Stimulated activated CD8-positive, alpha-beta memory T cell treated with anti-CD3 and anti-CD28 coated beads, Interleukin-7, amount 100 ng/mL, for 1 hour (primary cell): ENCODE measurements around the gene KCNG4.
A peak's percentile ranks its signal among the peaks of the same experiment; 100 is the strongest.
"Not testable (repeated sequence)": the region's sequence is repeated elsewhere in the genome, so short reads cannot be mapped to it uniquely, and the experiment has no call there.

Experiments used
- DNase-seq, 2 donors: peaks; one replicate each; pipeline ENCODE4 v3.0.0-alpha.2; 2020; ENCODE audit warnings: low read depth in 2 of 2

KCNG4 gene

DNA sequence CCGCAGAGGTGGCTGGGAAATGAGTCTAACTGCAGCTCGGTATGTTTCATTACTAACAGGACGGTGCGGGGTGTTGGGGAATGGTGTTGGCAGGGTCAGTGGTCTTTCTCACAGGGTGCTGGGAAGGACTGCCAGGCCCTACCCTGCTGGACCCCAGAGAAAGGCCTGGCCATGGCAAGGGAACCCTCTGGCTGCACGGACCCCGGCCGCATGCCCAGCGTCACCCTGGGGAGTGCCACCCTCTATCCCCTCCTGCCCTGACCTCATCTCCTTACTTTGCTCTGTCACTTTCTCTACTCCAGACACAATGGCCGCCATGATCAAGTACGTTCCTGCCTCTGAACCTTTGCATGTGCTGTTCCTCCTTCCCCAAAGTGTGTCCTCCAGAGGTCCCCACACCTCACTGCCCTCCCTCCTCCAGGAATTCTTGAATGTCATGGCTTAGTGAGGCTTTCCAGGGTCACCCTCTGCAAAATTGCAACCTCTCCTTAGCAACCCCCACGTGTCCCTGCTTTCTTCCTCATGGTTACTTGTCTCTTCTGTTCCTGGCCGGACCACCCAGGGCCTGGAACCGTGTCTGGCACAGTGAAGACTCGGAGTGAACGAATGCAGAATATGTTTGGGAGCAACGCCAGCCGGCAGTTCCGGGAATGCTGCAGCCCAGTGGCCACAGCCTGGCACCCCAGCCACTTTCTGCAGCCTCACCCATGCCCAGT, 33.7 kb downstream of the KCNG4 start:
- no peak for DNase-seq

DNA sequence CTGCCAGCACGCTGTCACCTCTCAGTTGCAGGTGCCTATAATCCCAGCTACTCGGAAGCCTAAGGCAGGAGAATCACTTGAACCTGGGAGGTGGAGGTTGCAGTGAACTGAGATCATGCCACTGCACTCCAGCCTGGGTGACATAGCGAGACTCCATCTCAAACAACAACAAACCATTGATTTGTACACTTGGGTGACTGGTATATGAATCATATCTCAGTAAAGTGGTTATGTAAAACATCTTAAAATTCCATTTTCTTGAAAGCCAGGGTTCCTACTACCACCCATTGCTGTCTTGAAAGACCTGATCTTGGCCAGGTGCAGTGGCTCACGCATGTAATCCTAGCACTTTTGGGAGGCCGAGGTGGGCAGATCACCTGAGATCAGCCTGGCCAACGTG, 34.7 kb downstream of the KCNG4 start:
- DNase-seq, result not testable (repeated sequence)

DNA sequence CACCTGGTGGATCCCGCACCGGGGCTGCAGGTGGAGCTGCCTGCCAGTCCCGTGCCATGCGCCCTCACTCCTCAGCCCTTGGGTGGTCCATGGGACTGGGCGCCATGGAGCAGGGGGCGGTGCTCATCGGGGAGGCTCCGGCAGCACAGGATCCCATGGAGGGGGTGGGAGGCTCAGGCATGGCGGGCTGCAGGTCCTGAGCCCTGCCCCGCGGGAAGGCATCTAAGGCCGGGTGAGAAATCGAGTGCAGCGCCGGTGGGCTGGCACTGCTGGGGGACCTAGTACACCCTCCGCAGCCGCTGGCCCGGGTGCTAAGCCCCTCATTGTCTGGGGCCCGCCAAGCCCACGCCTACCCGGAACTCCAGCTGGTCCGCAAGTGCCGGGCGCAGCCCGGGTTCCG, 35.3 kb downstream of the KCNG4 start:
- DNase-seq, result not testable (repeated sequence)

DNA sequence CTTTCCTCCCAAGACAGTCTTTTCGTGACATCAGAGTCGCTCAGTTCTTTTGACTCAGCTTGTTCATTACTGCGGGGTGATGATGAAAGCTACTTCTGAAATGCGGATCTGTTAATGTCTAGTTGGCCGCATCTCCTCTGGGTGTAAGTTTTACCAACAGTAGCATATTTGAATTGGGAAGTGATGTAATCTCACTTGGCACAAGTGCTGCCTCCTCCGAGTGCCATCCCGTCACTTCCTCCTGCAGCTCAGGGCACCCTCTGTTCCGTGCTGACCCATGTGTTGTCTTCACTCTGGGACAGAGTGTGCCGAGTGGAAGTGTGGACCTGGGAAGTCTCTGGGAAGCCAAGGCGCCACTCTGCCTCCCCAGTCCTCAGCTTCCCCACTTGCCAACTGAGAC, 40.0 kb downstream of the KCNG4 start:
- DNase-seq, result no peak

DNA sequence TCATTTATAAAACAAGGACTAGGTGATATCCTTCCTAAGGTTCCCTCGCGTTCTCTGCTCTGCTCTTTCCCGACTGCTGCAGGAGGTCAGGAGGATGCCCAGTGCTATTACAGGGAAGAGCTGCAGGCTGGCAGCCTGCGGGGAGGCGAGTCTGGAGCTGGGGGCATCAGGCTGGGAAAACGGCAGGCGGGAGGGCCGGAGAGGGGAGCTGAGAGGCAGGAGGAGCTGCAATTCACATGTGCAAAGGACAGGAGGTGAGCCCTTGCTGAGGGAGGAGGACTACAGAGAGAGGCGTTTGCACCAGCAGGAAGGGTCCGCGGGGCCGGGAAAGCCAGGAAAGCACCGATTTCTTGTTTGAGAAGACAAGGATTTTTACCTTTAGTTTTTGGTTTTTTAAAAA, 40.7 kb downstream of the KCNG4 start:
- DNase-seq, result no peak

DNA sequence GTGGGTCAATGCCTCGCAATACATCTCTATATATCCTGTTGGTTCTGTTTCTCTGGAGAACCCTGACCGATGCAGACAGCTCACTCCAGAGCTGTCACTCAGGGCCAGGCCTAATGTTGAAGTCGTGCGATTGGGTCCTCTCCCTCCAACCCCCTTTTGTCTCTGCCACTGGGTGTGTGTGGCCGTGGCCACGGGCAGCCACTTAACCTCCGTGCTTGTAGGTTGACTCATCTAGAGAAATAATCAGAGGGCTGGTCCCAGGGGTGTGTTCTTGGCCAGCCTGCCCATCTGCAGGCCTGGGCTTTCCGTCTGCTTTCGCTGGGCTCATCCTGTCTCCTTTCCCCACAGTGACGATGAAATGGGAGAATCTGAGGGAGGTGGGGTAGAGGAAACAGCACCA, 41.4 kb downstream of the KCNG4 start:
- DNase-seq, result no peak

DNA sequence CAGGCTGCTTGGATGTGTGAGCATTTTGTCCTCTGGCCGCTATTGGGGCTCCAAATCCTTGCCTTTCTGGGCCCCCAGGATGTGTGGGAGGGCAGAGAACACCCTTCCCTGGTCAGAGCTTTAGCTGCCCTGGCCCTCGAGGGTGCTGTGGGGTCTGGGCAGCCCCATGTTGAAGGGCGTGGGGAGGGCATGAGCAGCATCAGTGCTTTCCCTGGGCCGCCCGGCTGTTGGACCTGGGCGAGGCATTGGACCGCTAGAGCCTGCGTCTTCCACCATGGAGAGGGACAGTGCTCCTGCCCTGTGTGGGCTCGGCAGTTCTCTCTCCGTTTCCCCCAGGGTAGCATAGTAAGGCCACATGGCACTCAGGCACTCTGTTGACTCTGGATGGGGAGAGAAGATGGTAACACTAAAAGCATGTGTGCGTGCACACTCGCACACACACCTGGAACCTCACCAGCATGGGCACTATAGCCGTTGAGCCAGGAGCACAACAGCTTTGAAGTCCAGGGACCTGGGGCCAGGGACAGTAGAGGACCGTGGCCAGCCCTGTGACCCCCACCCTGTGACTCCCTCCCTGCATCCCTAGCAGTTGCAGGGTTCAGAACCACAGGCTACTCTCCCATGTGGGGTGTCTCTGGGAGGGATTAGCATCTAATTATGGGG, 42.2 kb downstream of the KCNG4 start:
- DNase-seq, result no peak

DNA sequence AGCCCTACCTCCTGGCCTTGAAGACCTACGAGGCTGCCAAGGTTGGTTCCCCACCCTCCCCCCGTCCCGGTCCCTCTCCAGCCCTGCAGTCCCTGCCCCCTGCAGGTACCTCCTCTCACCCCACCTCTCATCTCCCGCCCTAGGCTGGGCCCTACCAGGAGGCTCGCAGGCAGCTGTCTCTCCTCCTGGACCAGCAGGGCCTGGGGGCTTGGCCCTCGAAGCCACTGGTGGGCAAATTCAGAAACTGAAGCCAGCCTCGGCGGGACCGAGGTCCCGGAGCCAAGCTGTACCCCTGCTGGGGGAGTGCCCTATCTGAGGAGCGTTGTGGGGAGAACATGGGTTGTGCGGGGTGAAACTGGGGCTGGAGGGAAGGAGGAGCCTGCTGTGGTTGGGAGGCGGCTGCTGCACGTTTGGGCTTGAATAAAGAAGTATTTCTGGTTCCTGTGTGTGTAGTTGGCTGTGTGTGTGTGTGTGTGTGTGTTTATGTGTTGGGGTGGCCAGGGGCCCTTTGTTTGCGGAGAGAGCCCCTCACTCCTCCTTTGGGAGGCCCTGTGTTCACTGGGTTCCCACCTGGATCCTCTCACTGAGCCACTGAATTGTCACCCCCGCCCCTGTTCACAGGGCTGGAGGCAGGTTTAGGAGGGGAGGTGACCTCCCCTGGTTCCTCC, 43.0 kb downstream of the KCNG4 start:
- no peak for DNase-seq

DNA sequence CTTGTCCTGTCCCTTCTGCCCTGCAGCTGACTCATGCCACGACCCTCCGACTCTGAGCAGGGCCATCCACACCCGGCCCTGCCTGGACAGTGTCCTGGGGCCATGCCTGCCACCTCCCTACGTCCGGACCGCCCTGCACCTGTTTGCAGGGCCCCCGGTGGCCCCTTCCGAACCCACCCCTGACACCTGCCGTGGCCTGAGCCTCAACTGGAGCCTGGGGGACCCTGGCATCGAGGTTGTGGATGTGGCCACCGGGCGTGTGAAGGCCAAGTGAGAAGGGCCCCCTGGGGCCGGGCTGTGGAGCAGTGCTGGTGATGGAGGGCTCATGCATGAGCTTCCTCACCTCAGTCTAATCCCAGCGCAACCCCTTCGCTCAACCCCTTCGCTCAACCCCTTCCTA, 43.7 kb downstream of the KCNG4 start:
- no peak for DNase-seq

DNA sequence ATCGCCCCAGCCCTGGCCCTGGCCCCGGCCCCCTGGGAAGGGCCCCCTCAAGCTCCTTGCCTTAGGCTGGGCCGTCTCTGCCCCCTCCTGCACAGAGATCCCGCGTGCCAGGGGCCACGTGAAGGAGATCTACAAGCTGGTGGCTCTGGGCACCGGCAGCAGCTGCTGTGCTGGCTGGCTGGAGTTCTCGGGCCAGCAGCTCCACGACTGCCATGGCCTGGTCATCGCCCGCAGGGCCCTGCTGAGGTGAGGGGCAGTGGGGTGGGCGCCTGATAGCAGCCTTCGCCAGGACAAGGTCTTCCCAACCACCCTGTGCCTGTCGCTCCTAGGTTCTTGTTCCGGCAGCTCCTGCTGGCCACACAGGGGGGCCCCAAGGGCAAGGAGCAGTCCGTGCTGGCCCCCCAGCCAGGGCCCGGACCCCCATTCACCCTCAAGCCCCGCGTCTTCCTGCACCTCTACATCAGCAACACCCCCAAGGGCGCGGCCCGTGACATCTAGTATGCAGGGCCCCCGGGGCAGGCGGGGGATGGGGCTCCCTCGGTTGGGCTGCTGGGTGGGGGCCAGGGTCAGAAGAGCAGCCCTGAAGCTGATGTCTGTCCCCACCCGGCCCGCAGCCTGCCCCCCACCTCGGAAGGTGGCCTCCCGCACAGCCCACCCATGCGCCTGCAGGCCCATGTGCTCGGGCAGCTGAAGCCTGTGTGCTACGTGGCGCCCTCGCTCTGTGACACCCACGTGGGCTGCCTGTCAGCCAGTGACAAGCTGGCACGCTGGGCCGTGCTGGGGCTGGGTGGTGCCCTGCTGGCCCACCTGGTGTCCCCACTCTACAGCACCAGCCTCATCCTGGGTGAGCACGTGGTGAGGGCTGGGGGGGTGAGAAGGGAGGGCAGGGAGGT, 44.4 kb downstream of the KCNG4 start:
- DNase-seq, result no peak

DNA sequence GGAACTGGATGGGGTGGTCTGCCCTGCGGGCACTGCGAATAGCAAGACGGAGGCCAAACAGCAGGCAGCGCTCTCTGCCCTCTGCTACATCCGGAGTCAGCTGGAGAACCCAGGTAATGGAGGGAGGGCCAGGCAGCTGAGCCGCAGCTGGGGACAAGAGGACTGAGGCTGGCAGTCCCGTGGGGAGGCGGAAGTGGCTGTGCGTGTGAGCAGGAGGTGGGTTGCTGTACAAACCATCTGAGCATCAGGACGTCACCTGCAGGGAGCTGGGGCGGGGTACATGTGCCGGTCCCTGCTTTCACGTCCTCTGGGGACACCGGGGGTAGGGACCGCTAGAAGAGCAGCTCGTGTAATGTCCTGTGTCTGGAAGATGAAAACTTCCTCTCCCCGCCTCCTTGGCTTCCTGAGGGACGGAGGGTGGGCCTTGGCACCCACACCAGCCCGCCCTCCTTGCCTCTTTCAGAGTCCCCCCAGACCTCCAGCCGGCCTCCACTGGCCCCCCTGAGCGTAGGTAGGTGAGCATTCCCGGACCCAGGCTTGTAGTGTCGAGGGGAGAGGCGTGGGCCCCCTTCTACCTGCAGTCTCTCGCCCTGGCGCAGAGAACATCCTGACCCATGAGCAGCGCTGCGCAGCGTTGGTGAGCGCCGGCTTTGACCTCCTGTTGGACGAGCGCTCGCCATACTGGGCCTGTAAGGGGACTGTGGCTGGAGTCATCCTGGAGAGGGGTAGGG, 45.2 kb downstream of the KCNG4 start:
- DNase-seq, result no peak

DNA sequence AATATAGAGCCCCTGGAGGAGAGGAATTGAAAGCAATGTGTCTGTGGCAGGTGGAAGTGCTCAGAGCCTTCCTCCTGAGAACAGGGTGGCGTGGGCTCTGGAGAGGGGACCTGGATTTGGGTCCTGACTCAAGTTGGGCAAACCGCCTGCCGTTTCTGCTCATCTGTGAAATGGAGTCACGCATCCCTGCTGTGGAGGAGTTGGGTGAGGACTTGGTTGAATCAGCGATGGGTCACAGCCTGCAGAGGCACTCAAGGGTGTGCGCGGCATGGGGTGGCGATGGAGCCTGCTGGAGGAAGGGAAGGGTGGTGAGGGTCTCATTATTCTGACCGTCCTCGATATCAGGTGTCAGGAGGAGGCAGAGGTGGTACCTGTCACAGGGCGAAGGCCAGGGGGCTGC, 45.8 kb downstream of the KCNG4 start:
- no peak for DNase-seq

DNA sequence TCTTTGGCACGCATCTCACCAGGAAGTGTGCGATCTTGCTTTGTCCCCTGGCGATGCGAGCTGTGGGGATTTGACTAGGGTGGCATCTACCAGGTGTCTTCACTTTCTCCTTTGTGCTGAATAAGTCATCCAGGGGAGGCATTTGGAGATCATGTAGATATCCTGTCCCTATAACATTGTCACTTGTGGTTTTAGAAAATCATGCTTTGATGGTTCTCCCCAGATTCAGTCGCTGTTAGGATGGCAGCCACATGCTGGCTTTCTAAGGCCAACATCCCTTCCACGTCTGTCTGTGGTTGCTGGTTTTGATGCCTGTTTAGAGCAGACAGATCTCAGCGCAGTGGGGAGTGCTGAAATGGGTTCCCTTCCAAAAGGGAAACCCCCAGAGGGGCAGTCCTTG, 46.3 kb downstream of the KCNG4 start:
- DNase-seq, result no peak

DNA sequence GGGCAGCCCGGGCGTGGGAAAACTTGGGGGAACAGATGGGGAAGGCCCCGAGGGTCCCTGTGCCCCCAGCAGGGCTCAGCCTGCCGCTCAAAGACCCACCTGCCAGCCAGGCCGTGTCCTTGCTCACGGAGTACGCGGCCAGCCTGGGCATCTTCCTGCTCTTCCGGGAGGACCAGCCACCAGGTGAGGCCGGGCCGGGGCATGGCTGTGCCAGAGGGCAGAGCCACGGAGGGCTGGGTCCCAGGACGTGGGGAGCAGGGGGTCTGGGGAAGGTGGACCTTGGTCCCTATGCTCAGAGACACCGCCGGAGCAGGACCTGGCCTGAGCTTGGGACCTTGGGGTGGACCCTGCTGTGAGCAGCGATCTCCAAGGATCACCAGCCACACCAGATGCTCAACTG, 48.3 kb downstream of the KCNG4 start:
- no peak for DNase-seq

DNA sequence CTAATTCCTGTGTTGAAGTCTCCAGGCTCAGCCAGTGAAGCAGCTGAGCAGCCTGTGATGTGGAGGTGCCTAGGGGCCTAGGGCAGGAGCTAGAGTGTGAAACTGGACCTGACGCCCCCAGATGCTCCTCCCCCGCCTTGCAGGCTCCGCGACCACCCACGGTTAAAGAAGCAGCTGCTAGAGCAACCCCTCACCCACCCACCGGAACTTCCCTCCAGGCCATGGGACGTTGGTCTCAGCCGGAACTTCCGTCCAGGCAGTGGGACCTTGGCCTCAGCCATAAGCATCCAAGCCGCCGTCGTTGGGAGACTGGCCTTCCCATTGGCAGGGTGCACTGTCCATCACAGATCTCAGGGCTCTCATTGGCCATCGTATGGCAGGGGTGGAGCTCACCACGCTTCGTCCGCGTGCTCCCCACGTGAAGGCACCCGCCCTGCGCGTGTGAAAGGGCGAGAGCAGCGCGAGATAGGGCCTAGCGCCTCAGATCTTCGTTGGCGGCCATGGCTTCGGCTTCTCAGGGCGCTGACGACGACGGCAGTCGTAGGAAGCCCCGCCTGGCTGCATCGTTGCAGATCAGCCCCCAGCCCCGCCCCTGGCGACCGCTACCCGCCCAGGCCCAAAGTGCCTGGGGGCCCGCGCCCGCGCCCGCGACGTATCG, 49.0 kb downstream of the KCNG4 start, which contains the start of gene ADAD2:
Gene ADAD2 (plus strand): TSS at position 427 of the 658 bp plus-strand sequence. CDS start 74 bp downstream, at position 501.
- DNase-seq, result no peak

DNA sequence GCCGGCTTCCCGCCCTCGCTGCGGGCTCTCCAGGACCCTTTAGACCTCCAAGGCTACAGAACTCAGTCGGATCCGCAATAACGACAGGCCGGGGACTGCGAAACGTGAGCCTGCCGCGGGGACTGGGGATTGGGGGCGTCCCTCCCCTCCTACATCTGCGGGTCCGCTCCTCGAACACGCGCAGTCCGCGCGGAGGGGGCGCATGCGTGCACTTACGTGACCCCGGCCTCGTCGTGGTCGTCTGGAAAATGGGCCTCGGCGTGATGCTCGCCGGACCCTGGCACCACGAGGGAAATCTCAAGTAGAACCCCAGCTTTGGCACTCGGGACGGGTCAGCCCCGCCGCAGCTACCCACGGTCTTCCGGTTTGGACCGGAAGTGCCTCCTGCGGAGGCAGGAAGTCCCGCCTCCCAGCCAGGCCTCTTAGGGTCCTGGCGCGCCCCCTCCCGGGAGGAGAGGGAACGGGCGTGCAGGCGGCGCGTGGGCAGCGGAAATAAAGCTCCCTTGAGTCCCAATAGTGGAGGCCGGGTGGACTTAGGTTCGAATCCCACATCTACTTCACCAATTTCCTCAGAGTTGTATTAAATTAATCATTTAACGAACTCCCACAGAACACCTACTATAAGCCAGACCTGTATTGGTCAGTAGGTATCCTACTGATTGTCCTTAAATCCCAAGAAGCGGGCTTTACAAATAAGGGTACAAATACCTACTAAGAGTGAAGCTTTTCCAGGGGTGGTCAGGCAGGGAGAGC, 53.0 kb downstream of the KCNG4 start, which contains the start of gene TAF1C:
Gene TAF1C (minus strand): TSS at position 373 of the 753 bp plus-strand sequence. CDS start 2,069 bp downstream, outside the sequence.
- peak; percentile 81 to 83 for DNase-seq

DNA sequence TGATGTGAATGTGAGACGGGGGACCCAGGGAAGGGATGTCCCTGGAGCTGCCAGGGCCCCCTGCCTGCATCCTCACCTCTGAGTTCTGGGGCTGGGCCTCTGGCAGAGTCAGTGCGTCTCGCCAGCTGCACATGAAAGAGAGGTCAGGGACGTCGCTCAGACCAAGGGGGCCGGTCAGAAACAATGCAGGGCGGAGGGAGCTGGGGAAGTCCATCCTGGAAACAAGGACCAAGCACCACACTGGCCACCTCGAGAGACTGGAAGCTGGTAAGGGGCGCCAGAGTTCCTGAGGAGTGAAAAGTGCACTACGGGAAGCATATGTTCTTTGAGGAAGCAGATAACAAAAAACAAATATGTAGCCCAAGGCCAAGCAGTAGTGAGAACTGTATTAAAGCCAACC, 55.0 kb downstream of the KCNG4 start:
- no peak for DNase-seq

DNA sequence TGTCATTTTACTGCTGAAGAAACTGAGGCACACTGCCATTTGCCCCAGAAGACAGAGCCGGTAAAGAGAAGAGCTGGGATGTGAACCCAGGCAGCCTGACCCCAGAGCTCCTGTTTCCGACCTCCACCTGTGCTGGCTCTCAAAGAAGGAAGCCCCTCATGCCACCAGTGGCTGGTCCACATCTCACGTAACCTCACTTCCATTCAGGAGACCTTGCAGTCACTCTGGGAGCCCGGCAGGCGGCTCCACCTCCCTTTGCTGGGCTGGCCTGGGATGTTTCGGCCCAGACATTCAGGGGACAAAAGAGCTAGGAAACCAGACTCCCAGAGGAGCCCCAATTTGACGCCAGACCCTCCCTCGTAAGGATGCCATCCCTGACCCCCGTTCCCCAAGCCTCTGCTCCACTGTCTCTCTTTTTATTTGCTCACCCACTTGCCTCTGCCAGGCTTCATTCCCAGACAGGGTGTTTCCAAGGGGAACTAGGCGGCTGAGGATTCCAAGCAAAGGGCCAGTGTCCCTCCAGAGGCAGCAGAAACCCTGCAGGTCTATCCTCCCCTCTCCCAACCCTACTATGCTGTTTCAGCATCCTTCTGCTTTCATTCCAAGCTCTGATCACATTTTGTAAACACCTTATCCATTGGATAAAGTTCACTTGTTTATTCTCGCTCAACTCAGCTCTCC, 55.8 kb downstream of the KCNG4 start:
- DNase-seq, result no peak

DNA sequence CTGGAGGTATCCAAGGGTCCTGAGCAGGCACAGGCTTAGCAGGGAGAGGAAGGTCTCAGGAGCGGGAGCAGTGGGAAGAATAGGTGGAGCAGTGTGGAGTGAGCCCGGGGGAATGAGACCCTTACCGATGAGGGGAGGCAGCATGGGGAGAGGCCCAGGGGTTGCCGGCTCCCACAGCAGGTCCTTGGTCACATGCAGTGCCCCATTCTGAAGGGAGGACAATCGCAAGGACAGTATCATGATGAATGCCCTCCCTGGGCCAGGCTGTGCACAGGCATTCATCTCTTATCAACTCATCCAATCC, 56.3 kb downstream of the KCNG4 start:
- DNase-seq, result no peak
